Upper lobe of right lung (tissue), 1 donor: ENCODE data around the gene FLRT1. TPM values are rescaled to one million over a fixed set of nuclear protein-coding genes. Genes with fewer than 3 reads are reported as not detected.

Source experiments
- ATAC-seq: fragments of 200-7000 bp; cut with Tn5 transposase; one replicate; pipeline ENCODE4 v1.9.1; 2020; ENCODE audit warnings: mild to moderate bottlenecking, moderate library complexity
- DNase-seq: peaks from one replicate; pipeline ENCODE4 v3.0.0-alpha.2; 2020
- H3K27ac ChIP-seq: fragments of 200-600 bp; one replicate; pipeline ENCODE4 v1.8.0; 2022
- H3K27me3 ChIP-seq: fragments of 200-600 bp; one replicate; pipeline ENCODE4 v1.8.0; 2022; ENCODE audit warnings: mild to moderate bottlenecking
- H3K36me3 ChIP-seq: fragments of 200-600 bp; one replicate; pipeline ENCODE4 v1.8.0; 2022
- H3K4me1 ChIP-seq: fragments of 200-600 bp; one replicate; pipeline ENCODE4 v1.8.0; 2022
- H3K4me3 ChIP-seq: fragments of 200-600 bp; one replicate; pipeline ENCODE4 v1.8.0; 2022; ENCODE audit warnings: mild to moderate bottlenecking
- H3K9me3 ChIP-seq: fragments of 200-600 bp; one replicate; pipeline ENCODE4 v1.8.0; 2022
- CTCF ChIP-seq: fragments of 200-600 bp; IDR thresholded peaks from one replicate; pipeline ENCODE4 v1.8.0; 2022; ENCODE audit warnings: antibody characterized with exemption
- intact Hi-C: fragments of 100-400 bp; cut with DNase I; formaldehyde crosslinking; loops from one replicate; pipeline ENCODE4 v1.11.0; 2022
- total RNA-seq: library from RNA; stranded (reverse); fragmentation: NEBNext Ultra II Directional; extraction: Animal tissue kit (Norgen Biotek cat#: 25700); gene quantifications from one replicate; pipeline ENCODE4 v1.2.1, GENCODE V29; 2021
- donor health status: DM: no; HTN: yes; CAD: no; lungs with severe emphysema.

The FLRT1 gene
- total RNA-seq, 1 donor from 2014 or later: not detected

- intact Hi-C loops: no loop called here
- no peak for ATAC-seq
- DNase-seq: no peak
- no peaks in the 10 kb centered on the region for H3K4me1 ChIP-seq
- H3K36me3 ChIP-seq: no peaks in the 10 kb centered on the region
- no peak for TF ChIP-seq CTCF
- H3K27me3 ChIP-seq: peaks cover 10% of the 10 kb centered on the region
- no peaks in the 10 kb centered on the region for H3K9me3 ChIP-seq
- no peak overlapping the region for H3K4me3 ChIP-seq
- no peak overlapping the region for H3K27ac ChIP-seq
Observed at GRCh38 chr11:64067230-64067993, 31.7 kb downstream of the FLRT1 start.

GRCh38 chr11:64068705-64069400 is 33.1 kb downstream of the FLRT1 start:
- Histone ChIP-seq H3K4me1 (no peaks in the 10 kb centered on the region), H3K4me3 (no peak overlapping the region), H3K27me3 (no peaks in the 10 kb centered on the region), H3K27ac (no peak overlapping the region), H3K36me3 (no peaks in the 10 kb centered on the region), H3K9me3 (no peaks in the 10 kb centered on the region)
- TF ChIP-seq CTCF: no peak
- ATAC-seq (no peak), DNase-seq (no peak)
- intact Hi-C loops: no loop called here

- no peak for ATAC-seq
- no peak for TF ChIP-seq CTCF
- Histone ChIP-seq H3K27me3 (no peaks in the 10 kb centered on the region), H3K9me3 (no peaks in the 10 kb centered on the region), H3K4me1 (no peaks in the 10 kb centered on the region), H3K36me3 (no peaks in the 10 kb centered on the region), H3K27ac (no peak overlapping the region), H3K4me3 (no peak overlapping the region)
- intact Hi-C loops: no loop called here
- DNase-seq: no peak
Observed at GRCh38 chr11:64069401-64070313, 33.9 kb downstream of the FLRT1 start.

- TF ChIP-seq CTCF: no peak
- Histone ChIP-seq H3K4me1 (no peaks in the 10 kb centered on the region), H3K9me3 (no peaks in the 10 kb centered on the region), H3K4me3 (no peak overlapping the region), H3K27me3 (no peaks in the 10 kb centered on the region), H3K36me3 (no peaks in the 10 kb centered on the region), H3K27ac (no peak overlapping the region)
- ATAC-seq: no peak
- DNase-seq: no peak
- intact Hi-C loops: no loop called here
Observed at GRCh38 chr11:64070314-64070681, 34.6 kb downstream of the FLRT1 start.

GRCh38 chr11:64071849-64072248 is 36.1 kb downstream of the FLRT1 start:
- Histone ChIP-seq H3K4me3 (no peak overlapping the region), H3K27ac (no peak overlapping the region), H3K4me1 (no peaks in the 10 kb centered on the region), H3K36me3 (no peaks in the 10 kb centered on the region), H3K27me3 (no peaks in the 10 kb centered on the region), H3K9me3 (no peaks in the 10 kb centered on the region)
- intact Hi-C loops: no loop called here
- ATAC-seq: no peak
- no peak for DNase-seq
- TF ChIP-seq CTCF: no peak
